ENCODE data around the gene SFSWAP.

SFSWAP gene

GRCh38 chr12:131841547-131841946 is 130.7 kb downstream of the SFSWAP start:
- Histone ChIP-seq H3K4me3 (ENCODE audit: low read depth in 1 of 2, low read length in 2 of 2) (no peak overlapping the region), H3K27ac (ENCODE audit: low read depth, low read length) (no peak overlapping the region), H3K4me1 (ENCODE audit: control insufficient read depth in 1 of 2, insufficient read depth in 2 of 2, low read length in 2 of 2) (no peaks in the 10 kb centered on the region)

GRCh38 chr12:131842169-131842568 is 131.3 kb downstream of the SFSWAP start:
- Histone ChIP-seq H3K36me3 (ENCODE audit: control insufficient read depth in 1 of 2, insufficient read depth in 2 of 2, low read length in 2 of 2) (no peaks in the 10 kb centered on the region), H3K9me3 (ENCODE audit: control insufficient read depth in 1 of 2, low read length in 2 of 2) (no peaks in the 10 kb centered on the region), H3K9ac (ENCODE audit: low read depth in 1 of 2, low read length in 2 of 2) (no peak overlapping the region), H3K4me3 (ENCODE audit: low read depth in 1 of 2, low read length in 2 of 2) (no peak overlapping the region), H3K27ac (ENCODE audit: low read depth, low read length) (no peak overlapping the region), H3K4me1 (ENCODE audit: control insufficient read depth in 1 of 2, insufficient read depth in 2 of 2, low read length in 2 of 2) (no peaks in the 10 kb centered on the region), H3K27me3 (ENCODE audit: control insufficient read depth in 1 of 2, insufficient read depth in 2 of 2, low read length in 2 of 2) (no peaks in the 10 kb centered on the region)

More at GRCh38 chr12:131841547-131841946, 130.7 kb downstream of the SFSWAP start:
- Histone ChIP-seq H3K36me3 (ENCODE audit: control insufficient read depth in 1 of 2, insufficient read depth in 2 of 2, low read length in 2 of 2) (no peaks in the 10 kb centered on the region), H3K27me3 (ENCODE audit: control insufficient read depth in 1 of 2, insufficient read depth in 2 of 2, low read length in 2 of 2) (no peaks in the 10 kb centered on the region), H3K9ac (ENCODE audit: low read depth in 1 of 2, low read length in 2 of 2) (no peak overlapping the region), H3K9me3 (ENCODE audit: control insufficient read depth in 1 of 2, low read length in 2 of 2) (no peaks in the 10 kb centered on the region)

- no peak overlapping the region for H3K4me3 ChIP-seq (ENCODE audit: low read depth in 1 of 2, low read length in 2 of 2)
Measured at GRCh38 chr12:131843527-131843926, 132.6 kb downstream of the SFSWAP start.

GRCh38 chr12:131844140-131844539 is 133.2 kb downstream of the SFSWAP start:
- Histone ChIP-seq H3K27ac (ENCODE audit: low read depth, low read length) (no peak overlapping the region), H3K36me3 (ENCODE audit: control insufficient read depth in 1 of 2, insufficient read depth in 2 of 2, low read length in 2 of 2) (no peaks in the 10 kb centered on the region), H3K4me3 (ENCODE audit: low read depth in 1 of 2, low read length in 2 of 2) (no peak overlapping the region), H3K9ac (ENCODE audit: low read depth in 1 of 2, low read length in 2 of 2) (no peak overlapping the region), H3K9me3 (ENCODE audit: control insufficient read depth in 1 of 2, low read length in 2 of 2) (no peaks in the 10 kb centered on the region), H3K27me3 (ENCODE audit: control insufficient read depth in 1 of 2, insufficient read depth in 2 of 2, low read length in 2 of 2) (no peaks in the 10 kb centered on the region), H3K4me1 (ENCODE audit: control insufficient read depth in 1 of 2, insufficient read depth in 2 of 2, low read length in 2 of 2) (no peaks in the 10 kb centered on the region)

More at GRCh38 chr12:131843527-131843926, 132.6 kb downstream of the SFSWAP start:
- no peaks in the 10 kb centered on the region for H3K27me3 ChIP-seq (ENCODE audit: control insufficient read depth in 1 of 2, insufficient read depth in 2 of 2, low read length in 2 of 2)
- H3K27ac ChIP-seq (ENCODE audit: low read depth, low read length): no peak overlapping the region
- no peaks in the 10 kb centered on the region for H3K4me1 ChIP-seq (ENCODE audit: control insufficient read depth in 1 of 2, insufficient read depth in 2 of 2, low read length in 2 of 2)
- H3K36me3 ChIP-seq (ENCODE audit: control insufficient read depth in 1 of 2, insufficient read depth in 2 of 2, low read length in 2 of 2): no peaks in the 10 kb centered on the region
- H3K9ac ChIP-seq (ENCODE audit: low read depth in 1 of 2, low read length in 2 of 2): no peak overlapping the region
- H3K9me3 ChIP-seq (ENCODE audit: control insufficient read depth in 1 of 2, low read length in 2 of 2): no peaks in the 10 kb centered on the region

- Histone ChIP-seq H3K9ac (ENCODE audit: low read depth in 1 of 2, low read length in 2 of 2) (no peak overlapping the region), H3K4me3 (ENCODE audit: low read depth in 1 of 2, low read length in 2 of 2) (no peak overlapping the region), H3K9me3 (ENCODE audit: control insufficient read depth in 1 of 2, low read length in 2 of 2) (no peaks in the 10 kb centered on the region), H3K4me1 (ENCODE audit: control insufficient read depth in 1 of 2, insufficient read depth in 2 of 2, low read length in 2 of 2) (no peaks in the 10 kb centered on the region), H3K27me3 (ENCODE audit: control insufficient read depth in 1 of 2, insufficient read depth in 2 of 2, low read length in 2 of 2) (no peaks in the 10 kb centered on the region), H3K27ac (ENCODE audit: low read depth, low read length) (no peak overlapping the region), H3K36me3 (ENCODE audit: control insufficient read depth in 1 of 2, insufficient read depth in 2 of 2, low read length in 2 of 2) (no peaks in the 10 kb centered on the region)
Measured at GRCh38 chr12:131844656-131845055, 133.8 kb downstream of the SFSWAP start.

GRCh38 chr12:131845121-131845520 is 134.2 kb downstream of the SFSWAP start:
- Histone ChIP-seq H3K4me3 (ENCODE audit: low read depth in 1 of 2, low read length in 2 of 2) (no peak overlapping the region), H3K9ac (ENCODE audit: low read depth in 1 of 2, low read length in 2 of 2) (no peak overlapping the region), H3K27me3 (ENCODE audit: control insufficient read depth in 1 of 2, insufficient read depth in 2 of 2, low read length in 2 of 2) (no peaks in the 10 kb centered on the region), H3K9me3 (ENCODE audit: control insufficient read depth in 1 of 2, low read length in 2 of 2) (no peaks in the 10 kb centered on the region), H3K4me1 (ENCODE audit: control insufficient read depth in 1 of 2, insufficient read depth in 2 of 2, low read length in 2 of 2) (no peaks in the 10 kb centered on the region), H3K36me3 (ENCODE audit: control insufficient read depth in 1 of 2, insufficient read depth in 2 of 2, low read length in 2 of 2) (no peaks in the 10 kb centered on the region), H3K27ac (ENCODE audit: low read depth, low read length) (no peak overlapping the region)

GRCh38 chr12:131847456-131847855 is 136.6 kb downstream of the SFSWAP start:
- no peaks in the 10 kb centered on the region for H3K4me1 ChIP-seq (ENCODE audit: control insufficient read depth in 1 of 2, insufficient read depth in 2 of 2, low read length in 2 of 2)
- H3K4me3 ChIP-seq (ENCODE audit: low read depth in 1 of 2, low read length in 2 of 2): no peak overlapping the region
- no peaks in the 10 kb centered on the region for H3K36me3 ChIP-seq (ENCODE audit: control insufficient read depth in 1 of 2, insufficient read depth in 2 of 2, low read length in 2 of 2)
- no peak overlapping the region for H3K9ac ChIP-seq (ENCODE audit: low read depth in 1 of 2, low read length in 2 of 2)
- no peaks in the 10 kb centered on the region for H3K27me3 ChIP-seq (ENCODE audit: control insufficient read depth in 1 of 2, insufficient read depth in 2 of 2, low read length in 2 of 2)
- H3K9me3 ChIP-seq (ENCODE audit: control insufficient read depth in 1 of 2, low read length in 2 of 2): no peaks in the 10 kb centered on the region
- H3K27ac ChIP-seq (ENCODE audit: low read depth, low read length): no peak overlapping the region

GRCh38 chr12:131848753-131849152 is 137.9 kb downstream of the SFSWAP start:
- H3K27ac ChIP-seq (ENCODE audit: low read depth, low read length): no peak overlapping the region
- H3K4me1 ChIP-seq (ENCODE audit: control insufficient read depth in 1 of 2, insufficient read depth in 2 of 2, low read length in 2 of 2): no peaks in the 10 kb centered on the region
- no peaks in the 10 kb centered on the region for H3K9me3 ChIP-seq (ENCODE audit: control insufficient read depth in 1 of 2, low read length in 2 of 2)
- no peaks in the 10 kb centered on the region for H3K36me3 ChIP-seq (ENCODE audit: control insufficient read depth in 1 of 2, insufficient read depth in 2 of 2, low read length in 2 of 2)
- no peak overlapping the region for H3K9ac ChIP-seq (ENCODE audit: low read depth in 1 of 2, low read length in 2 of 2)
- no peak overlapping the region for H3K4me3 ChIP-seq (ENCODE audit: low read depth in 1 of 2, low read length in 2 of 2)
- no peaks in the 10 kb centered on the region for H3K27me3 ChIP-seq (ENCODE audit: control insufficient read depth in 1 of 2, insufficient read depth in 2 of 2, low read length in 2 of 2)

Measured in duodenal mucosa (tissue), 2 donors.